HTR-8/SVneo (cell line): ENCODE measurements around the gene MSH4.
"Not testable (repeated sequence)": the region's sequence is repeated elsewhere in the genome, so short reads cannot be mapped to it uniquely, and the experiment has no call there.

ENCODE experiments used
- DNase-seq: peaks from one replicate; pipeline ENCODE4 v3.0.0; 2011; ENCODE audit warnings: low spot score, mixed read lengths; ENCODE audit not compliant: insufficient read length
- FAIRE-seq: peaks from 2 replicates; lab custom pipeline; 2011; peaks lifted over from hg19 to GRCh38; lab: Jason Lieb, UNC

MSH4 gene

GRCh38 chr1:75794382-75794781, 2.3 kb upstream of the MSH4 start:
- no peak for DNase-seq
- no peak for FAIRE-seq

- FAIRE-seq = no peak
- no peak for DNase-seq
These were observed 934 bp upstream of the MSH4 start for GRCh38 chr1:75795703-75796193.

DNA sequence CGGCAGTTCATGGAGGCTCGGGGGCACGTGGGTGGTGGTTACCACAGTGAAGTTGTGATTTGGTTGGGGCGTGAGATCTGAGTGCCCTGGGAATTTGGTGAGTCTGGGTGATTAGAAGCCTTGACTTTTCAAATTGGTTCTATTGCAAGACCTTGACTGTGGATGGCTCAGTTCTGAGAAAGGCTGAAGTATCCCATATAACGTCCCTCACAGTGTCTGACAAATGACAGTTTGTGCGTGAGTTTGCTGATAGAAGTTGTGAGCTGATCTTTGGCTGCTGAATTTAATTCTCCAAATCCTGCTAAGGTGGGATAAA, 549 bp downstream of the MSH4 start:
- FAIRE-seq = no peak
- no peak for DNase-seq

GRCh38 chr1:75797606-75798216, 1.0 kb downstream of the MSH4 start:
- DNase-seq (no peak), FAIRE-seq (no peak)

- DNase-seq, FAIRE-seq: not testable (repeated sequence)
These were observed 4.8 kb downstream of the MSH4 start for GRCh38 chr1:75801480-75801879.

- no peak for DNase-seq
- no peak for FAIRE-seq
These were observed 12.2 kb downstream of the MSH4 start for GRCh38 chr1:75808921-75809320.

DNA sequence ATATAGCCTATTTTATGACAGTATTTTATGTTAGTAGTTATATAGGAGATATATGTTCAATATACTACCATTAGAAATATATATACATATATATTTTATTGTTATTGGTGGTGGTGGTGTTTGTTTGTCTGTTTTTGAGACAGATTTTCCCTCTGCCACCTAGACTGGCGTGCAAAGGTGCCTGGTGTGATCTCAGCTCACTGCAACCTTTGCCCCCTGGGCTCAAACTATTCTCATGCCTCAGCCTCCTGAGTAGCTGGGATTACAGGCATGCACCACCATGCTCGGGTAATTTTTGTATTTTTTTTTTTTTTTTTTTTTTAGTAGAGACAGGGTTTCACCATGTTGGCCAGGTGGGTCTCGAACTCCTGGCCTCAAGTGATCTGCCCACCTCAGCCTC, 13.4 kb downstream of the MSH4 start:
- not testable (repeated sequence) for FAIRE-seq, DNase-seq

DNA sequence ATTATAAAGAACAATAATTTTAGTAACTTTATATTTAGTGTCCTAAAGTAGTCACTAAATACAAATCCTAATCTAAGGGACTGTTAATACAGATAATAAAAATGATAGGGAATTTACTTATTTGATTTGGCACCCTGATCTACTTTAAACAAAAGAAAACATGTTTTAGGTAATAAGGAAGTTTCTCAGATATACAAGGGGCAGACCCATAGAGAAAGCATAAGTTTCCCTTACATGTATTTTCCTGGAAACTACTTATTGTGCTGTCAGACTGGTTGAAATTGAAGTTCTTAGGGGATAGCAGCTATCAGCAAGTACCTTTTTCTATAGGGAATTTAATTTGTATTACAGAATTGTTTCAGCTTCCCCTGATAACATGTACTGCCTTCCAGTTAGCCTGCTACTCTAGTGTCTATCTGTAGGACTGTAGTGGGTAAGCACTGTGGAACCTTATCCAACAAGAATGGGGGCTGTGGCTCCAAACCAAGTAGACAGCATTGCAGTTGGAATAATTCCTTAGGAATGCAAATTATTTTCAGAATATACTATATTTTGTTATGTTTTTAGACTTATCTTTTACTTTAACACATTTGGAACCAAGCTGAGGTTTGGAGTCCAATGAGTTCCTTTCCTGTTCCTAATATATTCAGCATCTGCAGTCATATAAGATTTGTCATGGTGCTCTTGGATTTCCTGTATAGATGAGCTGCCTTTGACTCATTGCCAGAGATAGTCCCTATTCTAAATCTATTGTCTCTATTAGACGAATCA, 14.7 kb downstream of the MSH4 start:
- FAIRE-seq = no peak

GRCh38 chr1:75812065-75812464, 15.4 kb downstream of the MSH4 start:
- DNase-seq (no peak), FAIRE-seq (no peak)

More for the DNA sequence above, 14.7 kb downstream of the MSH4 start:
- no peak for DNase-seq

- DNase-seq, FAIRE-seq: not testable (repeated sequence)
These were observed 26.9 kb downstream of the MSH4 start for GRCh38 chr1:75823596-75823995.

DNA sequence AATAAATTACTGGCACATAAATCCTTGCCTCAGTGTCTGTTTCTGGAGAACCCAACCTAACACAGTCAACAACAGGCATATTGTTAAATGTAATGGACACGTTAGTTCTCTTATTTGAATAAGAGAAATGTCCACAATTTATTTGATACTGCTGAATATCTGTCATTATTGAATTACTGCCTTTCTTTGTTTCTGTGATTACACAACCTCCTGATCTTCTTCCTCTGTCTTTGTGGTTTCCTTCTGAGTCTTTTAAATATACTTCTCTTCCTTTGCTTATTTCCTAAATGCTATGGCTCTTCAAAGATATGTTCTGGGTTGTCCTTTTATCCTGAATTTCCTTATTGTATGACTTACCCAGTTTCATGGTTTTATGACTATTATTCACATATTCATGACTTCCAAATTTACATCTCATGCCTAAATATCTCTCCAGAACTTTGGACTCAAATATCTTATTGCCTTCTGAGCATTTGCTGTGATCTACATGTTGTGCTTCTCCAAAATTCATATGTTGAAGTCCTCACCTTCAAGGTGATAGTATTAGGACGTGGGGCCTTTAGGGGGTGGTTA, 39.9 kb downstream of the MSH4 start:
- DNase-seq = no peak

GRCh38 chr1:75838079-75838478, 41.4 kb downstream of the MSH4 start:
- FAIRE-seq = no peak
- DNase-seq = no peak

More for the DNA sequence above, 39.9 kb downstream of the MSH4 start:
- no peak for FAIRE-seq

DNA sequence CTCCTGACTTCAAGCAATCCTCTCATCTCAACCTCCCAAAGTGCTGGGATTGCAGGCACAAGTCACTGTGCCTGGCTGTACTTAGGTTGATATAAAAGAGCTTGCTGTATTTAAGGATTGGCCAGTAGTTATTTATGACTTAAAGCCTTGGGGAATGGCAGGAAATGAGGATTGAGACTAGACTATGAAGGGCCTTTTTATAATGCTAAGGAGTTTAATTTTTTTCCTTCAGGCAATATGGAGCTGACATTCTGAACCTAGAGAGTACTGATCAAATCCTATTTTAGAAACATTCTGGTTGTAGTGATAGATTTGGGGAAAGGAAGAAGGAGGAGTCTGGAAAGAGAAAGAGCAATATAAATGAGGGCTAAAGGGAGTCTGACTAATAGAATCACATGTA, 44.7 kb downstream of the MSH4 start:
- DNase-seq = no peak
- no peak for FAIRE-seq

GRCh38 chr1:75845576-75845975, 48.9 kb downstream of the MSH4 start:
- DNase-seq (no peak), FAIRE-seq (no peak)

GRCh38 chr1:75855010-75855409, 58.3 kb downstream of the MSH4 start:
- DNase-seq = no peak
- no peak for FAIRE-seq

DNA sequence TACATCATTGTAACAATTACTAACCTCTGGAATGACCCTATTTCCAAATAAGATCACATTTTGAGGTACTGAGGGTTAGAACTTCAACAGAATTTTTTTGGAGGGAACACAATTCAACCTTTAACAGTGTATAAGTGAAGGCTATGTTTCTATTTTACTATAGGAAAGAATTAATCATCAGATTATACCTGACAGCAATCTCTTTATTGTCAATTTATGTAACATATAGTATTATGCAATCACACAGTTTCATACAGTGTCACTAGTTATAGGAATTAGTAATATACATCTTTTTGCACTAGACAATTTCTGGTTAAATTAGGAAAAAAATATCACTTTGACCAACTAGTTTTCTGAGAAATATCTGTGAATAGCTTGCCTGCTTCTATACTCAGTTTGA, 59.1 kb downstream of the MSH4 start:
- FAIRE-seq (no peak), DNase-seq (no peak)

GRCh38 chr1:75861831-75862230, 65.1 kb downstream of the MSH4 start:
- FAIRE-seq (no peak), DNase-seq (no peak)

DNA sequence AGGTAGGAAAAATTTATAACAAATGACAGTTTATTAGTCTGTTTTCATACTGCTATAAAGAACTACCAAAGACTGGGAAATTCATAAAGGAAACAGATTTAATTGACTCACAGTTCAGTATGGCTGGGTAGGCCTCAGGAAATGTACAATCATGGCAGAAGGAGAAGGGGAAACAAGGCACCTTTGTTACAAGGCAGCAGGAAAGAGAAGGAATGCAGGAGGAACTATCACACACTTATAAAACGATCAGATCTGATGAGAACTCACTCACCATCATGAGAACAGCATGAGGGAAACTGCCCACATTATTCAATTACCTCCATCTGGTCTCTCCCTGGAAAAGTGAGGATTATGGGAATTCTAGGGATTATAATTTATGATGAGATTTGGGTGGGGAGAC, 74.3 kb downstream of the MSH4 start:
- DNase-seq = no peak

GRCh38 chr1:75879985-75880384, 83.3 kb downstream of the MSH4 start:
- FAIRE-seq (no peak), DNase-seq (no peak)

More for the DNA sequence above, 74.3 kb downstream of the MSH4 start:
- no peak for FAIRE-seq

DNA sequence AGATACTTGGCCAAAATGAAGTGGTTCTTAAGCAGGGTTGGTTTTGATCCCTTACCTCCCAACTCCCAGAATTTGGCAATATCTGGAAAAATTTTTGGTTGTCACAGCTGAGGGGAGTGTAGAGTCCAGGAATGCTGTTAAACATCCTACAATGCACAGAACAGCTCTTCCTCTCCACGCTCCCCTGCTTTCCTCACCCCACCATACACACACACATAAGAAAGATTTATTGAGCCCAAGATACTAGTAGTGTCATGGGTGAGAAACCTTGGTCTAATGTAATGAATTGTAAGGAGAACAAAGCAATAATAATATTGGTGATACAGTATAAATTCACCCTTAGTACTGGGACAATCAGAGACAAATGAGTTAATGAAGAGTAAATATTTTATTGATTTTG, 87.8 kb downstream of the MSH4 start:
- no peak for DNase-seq
- FAIRE-seq = no peak

GRCh38 chr1:75901371-75901770, 104.7 kb downstream of the MSH4 start:
- no peak for FAIRE-seq
- DNase-seq = no peak
